HG03432 (cell line): ENCODE results near the gene PIGM.

Experiments used
- ATAC-seq: cut with Tn5 transposase; IDR thresholded peaks from one replicate; pipeline ENCODE4 v1.9.1; 2021; ENCODE audit warnings: mild to moderate bottlenecking, moderate library complexity; ENCODE audit not compliant: unreplicated experiment

PIGM gene

DNA sequence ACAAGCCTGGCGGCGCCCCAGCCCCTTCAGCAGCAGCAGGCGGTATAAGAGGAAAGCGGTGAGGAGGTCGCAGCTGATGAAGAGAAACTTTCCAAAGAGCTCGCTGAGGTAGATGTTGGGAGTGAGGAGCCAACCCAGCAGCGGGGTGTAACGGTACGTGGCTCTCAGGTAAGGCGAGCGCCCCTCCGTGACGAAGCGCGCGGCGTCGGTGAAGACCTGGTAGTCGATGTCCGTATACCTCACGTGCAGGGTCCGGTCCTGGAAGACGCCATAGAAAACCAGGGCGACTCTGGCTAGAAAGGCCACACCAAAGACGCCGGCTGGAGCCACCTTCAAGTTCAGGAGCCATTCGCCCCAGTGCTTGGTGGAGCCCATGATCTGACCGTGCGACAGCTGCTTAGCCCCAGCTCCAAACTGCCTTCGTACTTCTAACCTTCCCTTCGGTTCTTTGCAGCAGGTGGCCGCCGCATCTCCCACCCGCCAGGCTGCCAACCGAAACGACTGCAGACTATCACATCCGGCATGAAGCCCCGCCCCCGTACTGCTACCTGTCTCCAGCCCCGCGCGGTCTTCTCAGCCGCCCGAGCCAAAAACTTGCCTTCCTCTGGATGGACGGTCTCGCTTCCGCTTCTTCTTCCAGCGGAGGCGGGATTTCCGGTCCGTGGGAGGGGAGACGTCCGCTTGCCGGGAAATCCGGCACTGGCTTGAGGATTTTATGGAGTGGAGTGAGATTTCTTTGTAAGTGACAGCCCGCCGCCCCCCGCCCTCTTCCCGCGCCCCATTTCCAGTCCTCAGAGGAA lies at the start of gene PIGM:
Gene PIGM, minus strand, starts transcription at position 626 of the 800 bp plus-strand sequence. Its CDS starts 251 bp downstream, at position 375.
- ATAC-seq = peak; percentile 96

DNA sequence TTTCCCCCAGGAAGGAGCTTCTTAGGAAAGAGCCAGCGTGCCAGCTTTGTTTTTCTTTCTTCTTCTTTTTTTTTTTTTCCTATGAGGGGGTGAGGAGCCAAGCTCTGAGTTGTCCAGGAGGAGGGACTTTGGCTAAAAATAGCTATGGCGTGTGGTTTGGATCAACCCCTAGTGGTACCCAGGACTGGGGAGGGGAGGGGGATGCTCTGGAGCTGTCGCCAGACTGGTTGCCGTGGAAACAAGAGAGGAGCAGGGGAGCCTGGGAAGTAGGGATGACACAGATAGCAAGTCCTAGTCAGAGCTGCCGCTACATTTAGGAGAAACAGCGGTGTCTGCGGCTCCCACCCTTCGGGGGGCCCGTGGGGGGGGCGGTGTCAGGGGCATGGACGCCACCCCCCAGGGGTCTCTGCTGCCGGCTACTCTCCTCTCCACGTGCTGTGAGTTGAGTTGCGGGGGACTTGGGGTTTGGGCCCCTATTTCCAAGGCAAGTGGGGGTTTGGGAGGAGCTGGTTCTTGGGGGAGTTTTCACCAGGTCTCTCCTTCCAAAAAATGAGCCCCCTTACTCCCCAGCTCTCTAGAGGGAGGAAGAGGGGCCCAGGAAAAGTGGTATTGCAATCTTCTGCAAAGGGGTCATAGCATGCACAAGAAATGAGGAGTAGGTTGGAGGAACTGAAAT lies 49.6 kb upstream of the PIGM start, which contains the start of gene KCNJ9:
Gene KCNJ9, plus strand, starts transcription at position 278 of the 676 bp plus-strand sequence. CDS start 2,493 bp downstream, outside the sequence.
- no peak for ATAC-seq

DNA sequence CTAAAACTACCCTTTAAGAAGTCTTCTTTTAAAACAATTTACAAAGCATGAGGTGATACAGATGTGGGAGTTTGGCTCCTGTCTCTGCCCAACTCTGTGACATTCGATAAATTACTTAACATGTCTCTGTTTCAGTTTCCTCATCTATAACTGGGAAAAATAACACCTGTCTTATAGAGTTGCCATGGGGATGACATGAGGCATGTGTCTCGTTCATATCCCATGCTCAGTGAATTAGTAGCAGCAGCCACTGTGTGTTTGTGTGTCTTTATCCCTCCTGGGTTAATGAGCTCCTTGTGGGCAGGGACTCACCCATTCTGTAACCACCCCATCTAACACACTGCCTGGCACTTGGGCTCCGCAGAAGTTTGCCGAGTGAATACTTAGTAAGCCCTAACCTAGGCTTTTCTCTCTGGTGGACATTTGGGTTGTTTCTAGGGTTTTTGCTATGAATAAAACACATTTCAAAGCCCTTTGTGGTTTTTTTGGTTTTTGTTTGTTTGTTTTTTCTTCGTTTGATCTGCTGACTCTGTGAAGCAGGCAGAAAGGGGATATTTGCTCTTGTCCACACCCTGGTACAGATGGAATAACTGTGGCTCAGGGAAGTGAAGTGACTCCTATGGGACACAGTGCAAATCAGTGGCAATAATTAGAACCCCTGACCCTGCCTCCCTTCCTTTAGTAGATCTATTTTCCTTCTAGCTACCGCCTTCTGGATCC lies 48.8 kb upstream of the PIGM start:
- ATAC-seq = no peak

DNA sequence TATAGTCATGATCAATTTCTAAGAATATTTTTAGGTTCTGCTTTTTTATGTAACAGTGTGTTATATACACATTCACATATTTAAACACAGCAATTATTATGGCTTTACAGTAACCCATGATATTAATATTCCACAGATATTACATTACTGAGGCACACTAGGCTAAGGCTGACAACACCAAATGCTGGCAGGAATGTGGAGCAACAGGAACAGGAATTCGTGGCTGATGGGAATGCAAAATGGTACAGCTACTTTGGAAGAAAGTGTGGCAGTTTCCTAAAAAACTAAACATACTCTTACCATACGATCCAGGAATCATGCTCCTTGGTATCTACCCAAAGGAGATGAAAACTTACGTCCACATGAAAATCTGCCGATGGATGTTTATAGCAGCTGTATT lies 47.7 kb upstream of the PIGM start:
- no peak for ATAC-seq

DNA sequence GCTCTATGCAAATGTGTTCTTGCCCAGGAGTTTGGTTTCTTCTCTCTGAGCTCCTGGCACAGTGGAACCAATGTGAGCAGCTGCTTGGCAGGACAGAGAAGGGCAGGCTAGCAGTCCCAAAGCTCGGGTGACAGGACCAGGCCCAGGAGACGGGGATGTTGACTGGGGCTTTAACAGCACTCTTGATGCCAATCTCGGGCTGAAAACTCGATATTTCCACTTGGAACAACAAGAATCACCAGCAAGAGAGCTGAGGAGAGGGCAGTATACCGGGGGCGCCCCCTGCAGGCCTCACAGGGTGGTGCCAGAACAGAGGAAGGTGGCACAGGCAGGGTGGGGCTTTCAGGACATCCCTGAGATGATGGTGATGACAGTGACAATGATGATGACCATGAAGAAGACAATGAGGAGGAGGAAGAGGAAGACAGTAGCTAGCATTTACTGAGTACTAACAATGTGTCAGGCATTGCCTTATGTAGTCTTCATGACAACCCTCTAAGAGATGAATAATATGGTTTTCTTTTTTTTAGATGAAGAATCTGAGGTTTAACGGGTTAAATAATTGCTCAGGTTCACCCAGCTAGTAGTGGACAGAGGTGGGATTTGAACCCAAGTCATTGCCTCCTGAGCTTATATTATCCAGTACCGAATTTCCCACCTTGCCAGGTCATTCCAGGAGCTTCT lies 46.9 kb upstream of the PIGM start:
- peak; percentile 76 for ATAC-seq

DNA sequence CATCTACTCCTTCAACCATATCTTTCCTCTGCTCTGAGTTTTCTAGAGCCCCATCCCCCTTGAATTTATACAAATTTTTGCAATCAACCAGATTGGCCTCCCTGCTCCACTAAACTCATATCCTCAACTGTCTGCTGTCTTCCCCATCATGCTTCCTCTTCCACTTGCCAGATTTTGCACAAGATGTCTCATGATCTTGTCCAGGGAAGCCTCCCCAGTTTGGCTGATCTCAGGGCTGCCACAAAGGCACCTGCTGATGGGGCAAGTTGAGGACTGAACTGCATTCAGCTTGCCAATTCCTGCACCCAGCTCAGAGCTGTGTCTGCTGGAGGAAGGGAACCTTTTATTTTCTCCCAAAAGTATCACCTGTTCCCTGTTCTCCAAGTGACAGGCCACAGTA lies 45.7 kb upstream of the PIGM start:
- ATAC-seq = no peak

DNA sequence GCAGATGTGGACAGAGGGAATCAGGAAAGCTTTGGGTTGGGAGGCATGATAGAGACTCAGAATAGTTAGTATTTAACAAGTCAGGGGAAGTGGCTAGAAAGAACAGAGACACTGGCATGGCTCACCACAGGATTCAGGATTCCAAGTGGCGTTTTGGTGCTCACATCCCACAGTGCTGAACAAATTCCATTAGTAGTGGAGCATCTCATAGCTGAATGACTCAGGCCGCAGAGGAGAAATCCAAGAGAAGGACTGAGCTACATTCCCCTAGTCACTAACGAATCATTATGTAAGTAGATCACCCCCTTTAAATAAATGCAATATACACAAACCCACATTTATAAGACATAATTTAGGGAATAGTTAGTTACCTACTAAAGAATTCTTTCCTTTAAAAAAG lies 44.5 kb upstream of the PIGM start:
- no peak for ATAC-seq

DNA sequence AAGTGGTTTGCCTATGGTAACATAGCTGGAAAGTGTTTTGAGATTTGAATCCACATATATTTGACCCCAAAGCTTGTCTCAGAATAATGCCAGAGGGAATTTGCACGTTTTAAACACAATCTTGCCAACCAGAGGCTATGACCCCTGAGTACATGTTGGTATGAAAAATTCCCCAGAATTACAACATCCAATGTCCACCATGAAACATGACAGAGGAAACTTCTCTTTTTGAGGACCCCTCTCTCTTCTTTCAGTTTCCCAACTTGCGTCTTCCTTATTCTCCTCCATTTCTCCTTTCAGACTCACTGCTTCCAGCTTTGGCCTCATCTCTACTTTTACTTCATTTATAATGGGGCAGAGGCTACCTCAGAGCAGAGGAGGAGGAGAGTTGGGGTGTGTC lies 44.0 kb upstream of the PIGM start:
- no peak for ATAC-seq

DNA sequence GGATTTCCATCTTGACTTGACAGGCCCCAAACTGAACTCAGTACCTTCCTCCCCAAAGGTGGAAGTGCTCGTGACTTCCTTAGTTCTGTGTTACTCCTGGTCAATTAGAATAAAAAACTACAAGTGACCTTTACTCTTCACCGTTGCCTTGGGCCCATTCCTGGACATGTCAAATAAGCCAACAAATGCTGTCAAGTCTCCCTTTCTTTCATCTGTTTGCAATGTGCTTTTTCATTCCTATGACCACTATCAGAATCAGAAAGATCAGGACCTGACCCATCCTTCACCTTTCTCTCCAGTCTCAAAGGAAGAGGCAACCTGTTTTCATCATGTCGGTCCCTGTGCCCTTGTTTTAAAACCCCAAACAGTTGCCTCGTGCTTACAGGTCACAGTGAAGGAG lies 43.1 kb upstream of the PIGM start:
- no peak for ATAC-seq

DNA sequence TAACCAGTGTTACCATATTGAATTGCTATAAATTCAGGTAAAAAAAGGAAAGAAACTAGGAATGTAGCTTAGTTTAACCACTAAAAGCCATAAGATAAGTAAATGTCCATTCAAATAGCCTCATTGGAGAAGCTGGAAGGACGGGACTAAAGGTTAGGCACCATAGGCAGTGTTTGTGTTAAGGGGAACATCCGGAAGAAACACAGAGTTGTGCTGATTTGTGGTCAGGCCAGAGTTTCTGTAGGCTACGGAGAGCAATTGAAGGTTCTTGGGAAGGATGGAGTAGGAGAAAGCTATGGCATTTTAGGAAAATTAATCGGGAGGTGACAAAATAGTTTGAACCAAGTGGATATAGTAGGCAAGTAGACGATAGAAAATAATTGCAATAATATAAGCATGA lies 39.5 kb upstream of the PIGM start:
- no peak for ATAC-seq

DNA sequence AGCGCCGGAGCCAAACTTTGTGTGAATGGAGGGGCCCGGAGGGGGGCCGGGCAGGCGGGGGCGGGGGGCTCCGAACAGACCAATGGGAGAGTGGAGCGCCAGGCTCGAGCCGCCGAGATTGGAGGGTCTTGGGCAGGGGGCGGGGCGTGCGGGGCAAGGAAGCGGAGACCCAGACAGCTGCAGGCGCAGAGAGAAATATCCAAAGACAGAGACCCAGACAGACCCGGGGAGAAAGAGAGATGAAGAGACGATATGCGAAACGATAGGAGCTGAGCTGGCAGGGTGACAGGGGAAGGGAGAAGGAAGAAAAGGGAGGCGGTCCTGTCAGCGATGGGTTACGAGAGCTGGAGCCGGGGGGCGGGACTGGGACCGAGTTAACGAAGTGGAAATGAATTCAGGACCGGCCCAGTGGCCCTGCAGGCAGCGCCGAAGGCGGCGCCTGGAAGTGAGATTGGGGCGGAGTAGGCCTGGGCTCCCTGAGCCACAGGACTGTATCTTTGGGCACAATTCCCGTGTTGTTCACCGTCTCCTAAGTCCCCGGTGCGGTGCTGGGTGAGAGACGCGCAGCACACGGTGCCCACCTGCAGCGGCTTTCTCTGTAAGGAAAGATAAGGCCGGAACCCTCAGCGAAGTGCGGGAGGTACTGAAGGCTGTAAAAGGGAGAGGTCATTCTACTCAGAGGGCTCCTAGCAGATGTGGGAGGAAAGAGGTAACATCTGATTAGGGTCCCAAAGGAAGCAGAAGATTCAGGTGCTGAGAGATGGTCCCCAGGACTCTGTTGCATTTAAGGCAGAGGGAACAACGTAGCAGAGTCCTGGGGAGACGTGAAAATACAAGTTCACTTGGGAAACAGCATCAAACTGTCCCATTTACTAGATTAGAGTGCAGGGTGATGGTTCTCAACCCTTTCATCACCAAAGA lies 38.7 kb upstream of the PIGM start:
- ATAC-seq = peak; percentile 48

DNA sequence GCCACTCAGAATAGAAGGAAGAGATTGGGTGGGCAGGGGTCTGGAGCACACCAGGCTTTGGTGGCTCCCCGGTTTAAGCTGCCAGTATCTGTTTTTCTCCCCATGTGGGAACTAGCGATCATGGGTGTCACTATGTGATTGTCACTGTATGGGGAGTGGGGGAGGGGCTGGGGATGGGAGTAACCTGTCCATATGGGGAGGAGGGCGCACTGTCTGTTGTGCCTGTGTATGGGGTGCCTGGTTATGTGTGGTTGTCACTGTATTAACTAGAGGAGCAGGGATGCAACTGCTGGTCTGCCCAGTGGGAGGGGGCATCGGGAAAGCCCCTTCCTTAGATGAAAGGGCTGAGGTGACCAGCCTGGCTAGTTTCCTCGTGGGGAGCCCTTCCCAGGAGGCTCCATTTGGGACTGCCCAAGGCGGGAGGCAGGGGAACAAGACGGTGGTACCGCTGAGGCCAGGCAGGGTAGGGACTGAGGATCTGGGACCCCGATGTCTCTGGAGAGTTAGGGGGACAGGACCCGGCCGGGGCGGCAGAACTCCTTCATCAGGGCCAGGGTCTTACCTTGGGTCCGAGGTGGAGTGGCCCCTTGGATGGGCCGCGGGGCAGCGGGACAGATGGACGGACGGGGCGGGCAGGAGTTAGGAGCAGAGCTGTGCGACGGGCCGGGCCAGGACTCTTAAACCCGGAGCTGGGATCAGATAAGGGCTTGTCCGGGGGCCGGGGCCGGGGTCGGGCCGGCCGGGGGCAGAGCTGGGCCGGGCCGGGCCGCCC lies 37.9 kb upstream of the PIGM start, which contains the start of gene KCNJ10:
Gene KCNJ10, minus strand, starts transcription at position 701 of the 772 bp plus-strand sequence. CDS start 27,628 bp downstream, outside the sequence.
- no peak for ATAC-seq

DNA sequence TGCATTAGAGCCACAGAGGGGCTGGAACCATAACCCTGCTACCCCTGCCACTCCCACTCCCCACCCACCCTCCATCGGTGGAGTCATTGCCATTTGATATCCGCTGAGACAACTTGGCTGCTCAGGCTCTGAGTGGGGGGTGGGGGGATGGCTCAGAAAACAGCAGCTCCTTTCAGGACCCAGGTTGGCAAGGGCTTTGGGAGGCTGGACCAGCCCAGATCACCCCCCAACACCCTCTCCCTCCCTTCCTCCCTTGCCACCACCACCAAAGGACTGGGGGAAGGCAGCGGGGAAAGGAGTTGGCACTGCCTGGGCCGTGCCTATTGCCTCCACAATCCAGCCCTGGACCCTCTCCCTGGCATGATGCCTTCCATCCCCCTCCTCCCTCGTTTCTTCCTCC lies 36.4 kb upstream of the PIGM start:
- ATAC-seq = no peak

DNA sequence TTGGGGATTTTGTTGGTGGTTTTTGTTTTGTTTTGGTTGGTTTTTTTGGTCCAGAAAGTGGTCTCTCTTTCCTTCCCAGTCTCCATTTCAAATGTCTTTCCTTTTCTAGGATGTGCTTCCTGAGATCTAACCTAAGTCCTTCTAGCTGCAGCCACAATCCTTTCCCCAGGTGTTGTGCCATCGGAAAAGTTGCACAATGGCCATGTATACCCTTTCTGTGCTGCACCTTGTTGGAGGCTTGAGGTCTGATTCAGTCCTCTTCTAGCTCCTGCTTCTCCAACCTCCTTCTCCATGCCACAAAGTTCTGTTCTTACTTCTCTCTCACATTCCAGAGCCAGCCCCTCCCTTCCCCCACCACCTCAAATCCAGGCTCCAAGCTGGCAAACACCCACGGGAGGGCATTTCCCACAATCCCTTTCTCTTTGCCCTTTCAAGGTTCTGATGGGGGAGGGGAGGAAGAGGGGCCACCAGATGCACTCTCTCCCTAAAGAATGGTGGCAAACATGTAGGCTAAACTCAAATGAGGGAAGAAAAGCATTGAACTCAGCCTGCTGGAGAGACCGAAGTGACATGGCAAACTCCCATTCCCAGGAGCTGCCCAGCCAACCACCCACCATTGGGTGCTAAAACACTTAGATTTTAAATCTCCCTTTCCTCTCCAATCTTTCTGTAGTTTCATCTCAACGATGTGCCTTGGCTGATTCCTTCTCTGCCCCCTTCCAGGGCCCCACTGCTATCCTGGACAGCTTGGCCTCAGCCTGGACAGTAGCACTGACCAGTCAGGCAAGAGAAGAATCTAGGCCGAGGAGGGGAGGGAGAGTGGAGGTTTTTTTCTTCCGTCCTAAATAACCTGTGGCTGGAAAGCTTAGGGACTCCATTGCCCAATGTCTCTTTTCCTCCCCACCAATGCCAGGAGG lies 35.3 kb upstream of the PIGM start:
- no peak for ATAC-seq

DNA sequence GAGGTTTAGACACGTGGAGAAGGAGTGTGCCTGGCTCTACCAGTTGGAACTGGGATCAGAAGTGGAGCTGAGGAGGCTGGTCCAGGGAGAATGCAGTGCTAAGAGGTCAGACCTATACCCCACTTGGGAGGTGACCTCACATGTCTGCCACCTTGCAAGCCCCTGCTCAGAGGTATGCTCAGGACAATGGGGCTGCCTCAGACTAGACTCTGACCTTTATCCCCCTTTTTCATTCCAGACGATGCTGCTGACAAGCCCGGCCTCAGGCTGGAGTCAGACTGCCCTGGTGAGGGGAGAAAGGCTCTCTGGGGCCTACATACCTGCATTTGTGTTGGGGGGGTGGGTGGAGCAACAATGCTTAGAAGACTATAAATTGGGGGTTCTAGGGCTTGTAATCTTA lies 33.0 kb upstream of the PIGM start:
- ATAC-seq = no peak

DNA sequence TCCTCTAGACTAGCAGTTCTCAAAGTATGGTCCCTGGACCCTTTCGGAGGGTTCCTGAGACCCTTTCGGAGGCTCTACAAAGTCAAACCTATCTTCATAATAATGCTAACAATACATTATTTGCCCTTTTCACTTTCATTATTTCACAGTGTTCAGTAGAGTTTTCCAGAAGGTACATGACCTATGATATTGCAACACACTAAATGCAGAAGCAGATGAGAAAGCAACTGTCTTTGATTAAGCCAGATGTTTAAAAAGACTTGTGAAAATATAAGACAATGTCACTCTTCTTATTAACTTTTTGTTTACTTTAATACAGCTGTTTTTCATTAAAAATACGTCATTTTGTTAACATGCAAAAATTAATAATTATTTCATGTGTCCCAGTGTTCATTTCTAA lies 32.4 kb upstream of the PIGM start:
- no peak for ATAC-seq

DNA sequence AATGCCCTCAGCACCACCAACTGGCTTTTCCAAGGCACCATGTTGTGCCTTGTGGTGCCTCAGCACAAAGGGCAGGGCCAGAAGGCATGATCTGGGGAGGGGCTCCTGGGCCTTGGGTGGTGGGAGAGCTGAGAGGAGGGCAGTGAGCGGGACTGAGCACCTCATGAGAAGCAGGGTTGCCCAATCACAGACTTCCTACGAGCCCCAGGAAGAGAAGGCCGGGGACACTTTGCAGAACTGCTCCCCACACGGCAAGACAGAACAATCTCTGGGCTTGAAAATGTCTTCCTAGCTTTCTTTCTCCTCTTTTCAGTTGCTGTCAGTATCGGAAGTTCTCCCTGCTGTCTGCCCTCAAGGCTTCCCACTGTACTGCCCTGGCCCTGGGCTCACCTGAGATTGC lies 31.4 kb upstream of the PIGM start:
- ATAC-seq = no peak

DNA sequence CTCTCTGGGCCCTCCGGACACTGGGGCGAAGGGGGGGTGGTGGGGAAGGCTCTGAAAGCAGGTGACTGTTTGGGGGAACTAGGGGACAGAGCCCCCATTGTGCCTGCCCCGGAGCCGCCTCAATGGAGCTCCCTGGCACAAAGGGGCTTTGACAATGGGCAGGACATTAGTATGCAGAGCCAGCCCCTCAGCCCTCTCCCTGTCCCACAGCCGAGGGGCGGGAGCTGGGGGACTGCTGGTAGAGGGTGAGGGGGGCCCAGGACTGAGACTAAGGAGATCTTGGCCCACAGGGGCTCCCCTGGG lies 30.4 kb upstream of the PIGM start:
- no peak for ATAC-seq
